HG02885 (cell line): ENCODE results near the gene SLC4A1.

Experiments used
- ATAC-seq: cut with Tn5 transposase; IDR thresholded peaks from one replicate; pipeline ENCODE4 v1.9.1; 2021; ENCODE audit warnings: mild to moderate bottlenecking; ENCODE audit not compliant: unreplicated experiment, poor library complexity

SLC4A1 gene

GRCh38 chr17:44287651-44288050 lies 19.7 kb upstream of the SLC4A1 start:
- no peak for ATAC-seq

- ATAC-seq: no peak
These were observed 16.1 kb upstream of the SLC4A1 start for GRCh38 chr17:44284024-44284400.

- ATAC-seq: no peak
These were observed 15.5 kb upstream of the SLC4A1 start for GRCh38 chr17:44283344-44284023.

- no peak for ATAC-seq
These were observed 14.3 kb upstream of the SLC4A1 start for GRCh38 chr17:44282264-44282663.

GRCh38 chr17:44281570-44281969 lies 13.6 kb upstream of the SLC4A1 start:
- no peak for ATAC-seq

- no peak for ATAC-seq
These were observed 12.5 kb upstream of the SLC4A1 start for GRCh38 chr17:44280392-44280937.

- peak; percentile 78 for ATAC-seq
These were observed 11.9 kb upstream of the SLC4A1 start for GRCh38 chr17:44279666-44280391.

GRCh38 chr17:44279346-44279665 lies 11.4 kb upstream of the SLC4A1 start:
- no peak for ATAC-seq

GRCh38 chr17:44277976-44278375 lies 10.0 kb upstream of the SLC4A1 start:
- ATAC-seq: no peak

GRCh38 chr17:44273607-44274006 lies 5.7 kb upstream of the SLC4A1 start:
- ATAC-seq: no peak

- no peak for ATAC-seq
These were observed 5.0 kb upstream of the SLC4A1 start for GRCh38 chr17:44272954-44273353.

- no peak for ATAC-seq
These were observed 4.5 kb upstream of the SLC4A1 start for GRCh38 chr17:44272321-44272951.

GRCh38 chr17:44269535-44270240 lies 1.8 kb upstream of the SLC4A1 start:
- ATAC-seq: no peak

- ATAC-seq: no peak
These were observed 987 bp upstream of the SLC4A1 start for GRCh38 chr17:44268709-44269534.

GRCh38 chr17:44267165-44267455 lies 825 bp downstream of the SLC4A1 start:
- no peak for ATAC-seq

- ATAC-seq: no peak
These were observed 1.4 kb downstream of the SLC4A1 start for GRCh38 chr17:44266402-44267164.

- ATAC-seq: no peak
These were observed 4.5 kb downstream of the SLC4A1 start for GRCh38 chr17:44263345-44263902.

- ATAC-seq: no peak
These were observed 5.2 kb downstream of the SLC4A1 start for GRCh38 chr17:44262654-44263225.

- ATAC-seq: no peak
These were observed 7.6 kb downstream of the SLC4A1 start for GRCh38 chr17:44260296-44260695.
